ENCODE measurements around the gene CD22. TPM values are rescaled to one million over a fixed set of nuclear protein-coding genes. Genes with fewer than 3 reads are reported as not detected.
A peak's percentile ranks its signal among the peaks of the same experiment; 100 is the strongest.

Gene CD22
- total and polyA plus RNA-seq, 2 of the 13 experiments (the other 11 are each of a cell fraction or from before 2014, with no cell fraction given) = 0.71 to 1.7 TPM

DNA sequence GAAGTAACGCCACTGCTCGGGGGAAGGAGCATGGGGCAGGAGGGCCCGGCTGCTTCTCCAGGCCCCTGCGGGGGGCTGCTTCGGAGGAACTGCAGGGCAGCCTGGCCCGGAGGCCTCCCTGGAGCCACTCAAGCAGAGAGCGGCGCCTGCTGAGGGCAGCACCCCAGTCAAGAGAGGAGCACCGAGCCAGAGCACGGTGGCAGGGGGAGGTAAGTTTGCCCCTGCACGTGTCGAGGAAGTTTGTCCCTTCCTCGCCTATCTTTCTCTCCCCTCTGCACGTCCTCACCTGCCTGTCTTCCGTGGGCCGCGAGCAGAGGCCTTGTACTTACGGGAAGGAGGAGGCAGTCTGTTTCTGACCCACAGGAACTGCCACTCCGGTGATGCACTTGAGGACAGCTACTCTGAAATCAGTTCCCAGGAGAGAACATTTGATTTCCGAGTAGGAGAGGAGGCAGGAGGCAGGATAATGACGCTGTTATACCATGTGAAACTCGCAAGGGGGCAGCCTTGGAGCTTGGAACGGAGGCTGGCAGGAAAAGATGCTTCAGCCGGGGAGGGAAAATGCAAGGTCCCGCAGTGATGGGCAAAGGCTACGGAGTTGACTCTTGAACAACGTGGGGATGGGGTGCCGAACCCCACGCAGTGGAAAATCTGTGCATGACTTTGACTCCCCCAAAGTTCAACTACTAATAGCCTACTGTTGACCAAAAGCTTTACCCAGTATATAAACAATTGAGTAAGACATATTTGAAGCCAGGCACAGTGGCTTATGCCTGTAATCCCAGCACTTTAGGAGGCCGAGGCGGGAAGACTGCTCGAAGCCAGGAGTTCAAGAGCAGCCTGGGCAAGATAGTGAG is 23.7 kb downstream of the CD22 start (continued):
- TF ChIP-seq ZBTB10 (CRISPR knock-in tag; IDR thresholded peaks at IDR 0.05; ENCODE audit: borderline replicate concordance) (no peak; the same call in 1 of the 2 replicates), REL (CRISPR knock-in tag; conservative IDR thresholded peaks at IDR 0.05) (no peak), MED13 (CRISPR knock-in tag; IDR thresholded peaks at IDR 0.05) (no peak), FOXO4 (CRISPR knock-in tag; conservative IDR thresholded peaks at IDR 0.05) (no peak), SCMH1 (CRISPR knock-in tag; IDR thresholded peaks at IDR 0.05; ENCODE audit: borderline replicate concordance) (no peak), TCF12 (IDR thresholded peaks at IDR 0.05) (no peak), TCF12 (CRISPR knock-in tag; IDR thresholded peaks at IDR 0.05) (no peak), ZNF792 (CRISPR knock-in tag; IDR thresholded peaks at IDR 0.05) (no peak), ZNF275 (CRISPR knock-in tag; IDR thresholded peaks at IDR 0.05; ENCODE audit: borderline replicate concordance) (no peak), PBX3 (CRISPR knock-in tag; IDR thresholded peaks at IDR 0.05; ENCODE audit: borderline replicate concordance) (no peak), HMGA1 (CRISPR knock-in tag; conservative IDR thresholded peaks at IDR 0.05) (no peak), SPEN (CRISPR knock-in tag; IDR thresholded peaks at IDR 0.05; ENCODE audit: low read depth) (peak; percentile 43; the same call in 1 of the 2 replicates), KIAA2018 (CRISPR knock-in tag; IDR thresholded peaks at IDR 0.05; ENCODE audit: borderline replicate concordance) (no peak)

All from HepG2 (cell line).